Neural cell (in vitro differentiated cells): Measurements from ENCODE around the gene LYRM7. TPM values are rescaled to one million over a fixed set of nuclear protein-coding genes. Genes with fewer than 3 reads are reported as not detected.
"Not testable (repeated sequence)": the region's sequence is repeated elsewhere in the genome, so short reads cannot be mapped to it uniquely, and the experiment has no call there.

ENCODE experiments used
- H2AFZ ChIP-seq: fragments of 200-600, 300-800 bp; sonication (generic), shearing (Covaris generic); 2 replicates; pipeline ENCODE4 v1.6.0; 2014; ENCODE audit warnings: low read depth, mild to moderate bottlenecking, antibody characterized with exemption, low read length, moderate library complexity
- H3F3A ChIP-seq: fragments of 200-600 bp; shearing (Covaris generic); 2 replicates; pipeline ENCODE4 v1.6.1; 2016; ENCODE audit warnings: mild to moderate bottlenecking, moderate library complexity, mixed read lengths, antibody characterized with exemption, low read length; ENCODE audit not compliant: insufficient read depth, poor library complexity, severe bottlenecking
- H3K27ac ChIP-seq: fragments of 200-600, 300-800 bp; sonication (generic), shearing (Covaris generic); 2 replicates; pipeline ENCODE4 v1.5.1; 2014; ENCODE audit warnings: mild to moderate bottlenecking, low read length, moderate library complexity
- H3K27me3 ChIP-seq: fragments of 300-800, 200-600 bp; sonication (generic), shearing (Covaris generic); 2 replicates; pipeline ENCODE4 v1.6.0; 2014; ENCODE audit warnings: mild to moderate bottlenecking, low read depth, low read length, moderate library complexity; ENCODE audit not compliant: insufficient read depth
- H3K36me3 ChIP-seq: fragments of 300-800, 200-600 bp; sonication (generic), shearing (Covaris generic); 2 replicates; pipeline ENCODE4 v1.5.1; 2014; ENCODE audit warnings: mild to moderate bottlenecking, antibody characterized with exemption, low read length, moderate library complexity; ENCODE audit not compliant: insufficient read depth
- H3K4me2 ChIP-seq: fragments of 300-800, 200-600 bp; sonication (generic), shearing (Covaris generic); 2 replicates; pipeline ENCODE4 v1.6.0; 2014; ENCODE audit warnings: mild to moderate bottlenecking, low read length
- H3K4me3 ChIP-seq: fragments of 300-800, 200-600 bp; sonication (generic), shearing (Covaris generic); 2 replicates; pipeline ENCODE4 v1.5.1; 2014; ENCODE audit warnings: mild to moderate bottlenecking, low read length, moderate library complexity
- H3K79me2 ChIP-seq: fragments of 200-600 bp; shearing (Covaris generic); replicated peaks from 2 replicates; pipeline ENCODE4 v1.6.0; 2014; ENCODE audit warnings: mild to moderate bottlenecking, low read length, moderate library complexity; ENCODE audit not compliant: insufficient read depth
- H3K9ac ChIP-seq: fragments of 300-800, 200-600 bp; sonication (generic), shearing (Covaris generic); 2 replicates; pipeline ENCODE4 v1.6.1; 2016; ENCODE audit warnings: mild to moderate bottlenecking, low read length, mixed read lengths
- H3K9me2 ChIP-seq: fragments of 200-600 bp; shearing (Covaris generic); 2 replicates; pipeline ENCODE4 v1.6.1; 2016; ENCODE audit warnings: mild to moderate bottlenecking, low read length, mixed read lengths; ENCODE audit not compliant: insufficient read depth
- H3K9me3 ChIP-seq: fragments of 200-600, 300-800 bp; sonication (generic), shearing (Covaris generic); 2 replicates; pipeline ENCODE4 v1.6.1; 2016; ENCODE audit warnings: mild to moderate bottlenecking, mixed run types, low read length, moderate library complexity, mixed read lengths
- H4K20me1 ChIP-seq: fragments of 200-600 bp; shearing (Covaris generic); 2 replicates; pipeline ENCODE4 v1.6.1; 2016; ENCODE audit warnings: mild to moderate bottlenecking, mixed run types; ENCODE audit not compliant: insufficient read depth
- CTCF ChIP-seq: fragments of 450-650 bp; IDR thresholded peaks from 2 replicates; pipeline ENCODE4 v1.5.1; 2014; ENCODE audit warnings: antibody characterized with exemption, mild to moderate bottlenecking, moderate library complexity; ENCODE audit not compliant: poor library complexity, severe bottlenecking
- EP300 ChIP-seq: fragments of 450-650 bp; conservative IDR thresholded peaks from 2 replicates; pipeline ENCODE4 v1.6.1; 2014; ENCODE audit warnings: antibody characterized with exemption, mild to moderate bottlenecking, moderate library complexity; ENCODE audit not compliant: poor library complexity, severe bottlenecking
- EZH2 ChIP-seq: fragments of 200-600, 300-800 bp; shearing (Covaris generic), sonication (generic); IDR thresholded peaks from 2 replicates; pipeline ENCODE4 v1.6.1; 2014; ENCODE audit warnings: antibody characterized with exemption, low read length, borderline replicate concordance, mild to moderate bottlenecking; ENCODE audit not compliant: insufficient read depth, poor library complexity, severe bottlenecking
- MXI1 ChIP-seq: fragments of 450-650 bp; conservative IDR thresholded peaks from 2 replicates; pipeline ENCODE4 v1.6.1; 2014; ENCODE audit warnings: antibody characterized with exemption, mild to moderate bottlenecking; ENCODE audit not compliant: poor library complexity, severe bottlenecking
- POLR2AphosphoS5 ChIP-seq: IDR thresholded peaks from 2 replicates; pipeline ENCODE4 v1.6.1; 2012
- RAD21 ChIP-seq: fragments of 450-650 bp; conservative IDR thresholded peaks from 2 replicates; pipeline ENCODE4 v1.6.1; 2014; ENCODE audit warnings: antibody characterized with exemption, mild to moderate bottlenecking, moderate library complexity
- REST ChIP-seq: IDR thresholded peaks from 2 replicates; pipeline ENCODE4 v1.6.1; 2012; ENCODE audit warnings: borderline replicate concordance
- SMC3 ChIP-seq: fragments of 450-650 bp; conservative IDR thresholded peaks from 2 replicates; pipeline ENCODE4 v1.6.1; 2014; ENCODE audit warnings: antibody characterized with exemption, mild to moderate bottlenecking, moderate library complexity; ENCODE audit not compliant: poor library complexity
- TAF1 ChIP-seq: IDR thresholded peaks from 2 replicates; pipeline ENCODE4 v1.6.1; 2012; ENCODE audit warnings: low read depth
- polyA plus RNA-seq: library from polyadenylated mRNA; depleted of rRNA; stranded (reverse); fragments of >200 nt; gene quantifications from 2 replicates; pipeline ENCODE4 v1.2.3, GENCODE V29; 2014

Gene LYRM7
- polyA plus RNA-seq, 1 donor from 2014 or later: 8.3 TPM

- Histone ChIP-seq H3K9me2 (no peaks in the 10 kb centered on the region), H4K20me1 (no peaks in the 10 kb centered on the region), H3K4me2 (no peak overlapping the region), H2AFZ (no peak overlapping the region), H3F3A (no peaks in the 10 kb centered on the region), H3K79me2 (no peaks in the 10 kb centered on the region), H3K9ac (no peak overlapping the region), H3K9me3 (no peaks in the 10 kb centered on the region), H3K27me3 (no peaks in the 10 kb centered on the region), H3K36me3 (no peaks in the 10 kb centered on the region), H3K4me3 (no peak overlapping the region), H3K27ac (no peak overlapping the region)
- TF ChIP-seq TAF1 (no peak), MXI1 (no peak), CTCF (no peak), EP300 (no peak), POLR2AphosphoS5 (no peak), RAD21 (no peak), SMC3 (no peak), REST (no peak), EZH2 (no peak)
Observed at GRCh38 chr5:131252824-131253171, 82.1 kb downstream of the LYRM7 start.

- not testable (repeated sequence) for H3K9ac ChIP-seq, H4K20me1 ChIP-seq, H3K9me2 ChIP-seq, H3K4me2 ChIP-seq, H3K79me2 ChIP-seq, H3K27me3 ChIP-seq, H3K4me3 ChIP-seq, H3K9me3 ChIP-seq, H3F3A ChIP-seq, H3K27ac ChIP-seq, H3K36me3 ChIP-seq, H2AFZ ChIP-seq
Observed at GRCh38 chr5:131254025-131254424, 83.3 kb downstream of the LYRM7 start.

- Histone ChIP-seq H4K20me1 (no peaks in the 10 kb centered on the region), H3K9me3 (no peaks in the 10 kb centered on the region), H3K9ac (no peak overlapping the region), H3K36me3 (no peaks in the 10 kb centered on the region), H3K9me2 (no peaks in the 10 kb centered on the region), H2AFZ (no peak overlapping the region), H3F3A (no peaks in the 10 kb centered on the region), H3K4me3 (no peak overlapping the region), H3K79me2 (no peaks in the 10 kb centered on the region), H3K27ac (no peak overlapping the region), H3K4me2 (no peak overlapping the region), H3K27me3 (no peaks in the 10 kb centered on the region)
- TF ChIP-seq MXI1 (no peak), EP300 (no peak), CTCF (no peak), POLR2AphosphoS5 (no peak), SMC3 (no peak), EZH2 (no peak), REST (no peak), RAD21 (no peak), TAF1 (no peak)
Observed at GRCh38 chr5:131254741-131255140, 84.0 kb downstream of the LYRM7 start.
